ENCODE results near the gene DMRTC1B.
"Not testable (repeated sequence)": the region's sequence is repeated elsewhere in the genome, so short reads cannot be mapped to it uniquely, and the experiment has no call there.

DNA sequence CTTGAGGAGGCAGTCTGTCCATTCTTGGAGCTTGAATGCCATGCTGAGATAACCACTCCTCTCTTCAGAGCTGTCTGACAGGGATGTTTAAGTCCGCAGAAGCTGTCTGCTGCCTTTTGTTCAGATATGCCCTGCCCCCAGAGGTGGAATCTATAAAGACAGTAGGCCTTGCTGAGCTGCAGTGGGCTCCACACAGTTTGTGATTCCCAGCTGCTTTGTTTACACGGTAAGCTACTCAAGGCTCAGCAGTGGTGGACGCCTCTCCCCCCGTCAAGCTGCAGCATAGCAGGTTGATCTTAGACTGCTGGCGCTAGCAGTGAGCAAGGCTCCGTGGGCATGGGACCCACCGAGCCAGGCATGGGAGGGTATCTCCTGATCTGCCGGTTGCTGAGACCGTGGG lies 16.2 kb upstream of the DMRTC1B start:
- TF ChIP-seq, protein P1, sequence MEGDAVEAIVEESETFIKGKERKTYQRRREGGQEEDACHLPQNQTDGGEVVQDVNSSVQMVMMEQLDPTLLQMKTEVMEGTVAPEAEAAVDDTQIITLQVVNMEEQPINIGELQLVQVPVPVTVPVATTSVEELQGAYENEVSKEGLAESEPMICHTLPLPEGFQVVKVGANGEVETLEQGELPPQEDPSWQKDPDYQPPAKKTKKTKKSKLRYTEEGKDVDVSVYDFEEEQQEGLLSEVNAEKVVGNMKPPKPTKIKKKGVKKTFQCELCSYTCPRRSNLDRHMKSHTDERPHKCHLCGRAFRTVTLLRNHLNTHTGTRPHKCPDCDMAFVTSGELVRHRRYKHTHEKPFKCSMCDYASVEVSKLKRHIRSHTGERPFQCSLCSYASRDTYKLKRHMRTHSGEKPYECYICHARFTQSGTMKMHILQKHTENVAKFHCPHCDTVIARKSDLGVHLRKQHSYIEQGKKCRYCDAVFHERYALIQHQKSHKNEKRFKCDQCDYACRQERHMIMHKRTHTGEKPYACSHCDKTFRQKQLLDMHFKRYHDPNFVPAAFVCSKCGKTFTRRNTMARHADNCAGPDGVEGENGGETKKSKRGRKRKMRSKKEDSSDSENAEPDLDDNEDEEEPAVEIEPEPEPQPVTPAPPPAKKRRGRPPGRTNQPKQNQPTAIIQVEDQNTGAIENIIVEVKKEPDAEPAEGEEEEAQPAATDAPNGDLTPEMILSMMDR (IDR thresholded peaks at IDR 0.05), result not testable (repeated sequence)
- TF ChIP-seq POLR2A (IDR thresholded peaks at IDR 0.05), result not testable (repeated sequence)

All from heart left ventricle (tissue), 13 donors.